ENCODE measurements around the gene NEK1.
"Not testable (repeated sequence)": the region's sequence is repeated elsewhere in the genome, so short reads cannot be mapped to it uniquely, and the experiment has no call there.

The NEK1 gene

GRCh38 chr4:169601016-169601771 lies 11.2 kb downstream of the NEK1 start:
- DNase-seq, result no peak

- DNase-seq, result no peak
Observed at GRCh38 chr4:169594560-169595195, 17.7 kb downstream of the NEK1 start.

- no peak for DNase-seq
Observed at GRCh38 chr4:169593050-169593560, 19.3 kb downstream of the NEK1 start.

- DNase-seq, result no peak
Observed at GRCh38 chr4:169583563-169583962, 28.8 kb downstream of the NEK1 start.

GRCh38 chr4:169582706-169583105 lies 29.7 kb downstream of the NEK1 start:
- DNase-seq, result peak; percentile 15

GRCh38 chr4:169582203-169582602 lies 30.2 kb downstream of the NEK1 start:
- DNase-seq, result no peak

GRCh38 chr4:169573889-169574288 lies 38.5 kb downstream of the NEK1 start:
- no peak for DNase-seq

GRCh38 chr4:169571435-169571834 lies 40.9 kb downstream of the NEK1 start:
- DNase-seq, result no peak

- DNase-seq, result not testable (repeated sequence)
Observed at GRCh38 chr4:169571012-169571411, 41.4 kb downstream of the NEK1 start.

GRCh38 chr4:169570266-169570665 lies 42.1 kb downstream of the NEK1 start:
- DNase-seq, result not testable (repeated sequence)

- DNase-seq, result not testable (repeated sequence)
Observed at GRCh38 chr4:169569188-169569587, 43.2 kb downstream of the NEK1 start.

GRCh38 chr4:169567916-169568315 lies 44.5 kb downstream of the NEK1 start:
- no peak for DNase-seq

- peak; percentile 61 for DNase-seq
Observed at GRCh38 chr4:169566021-169566818, 46.2 kb downstream of the NEK1 start.

GRCh38 chr4:169565606-169566005 lies 46.8 kb downstream of the NEK1 start:
- no peak for DNase-seq

GRCh38 chr4:169557061-169557636 lies 55.2 kb downstream of the NEK1 start:
- DNase-seq, result no peak

GRCh38 chr4:169546548-169546947 lies 65.8 kb downstream of the NEK1 start:
- DNase-seq, result not testable (repeated sequence)

- no peak for DNase-seq
Observed at GRCh38 chr4:169540774-169541173, 71.6 kb downstream of the NEK1 start.

GRCh38 chr4:169530048-169530447 lies 82.3 kb downstream of the NEK1 start:
- DNase-seq, result no peak

GRCh38 chr4:169523796-169524195 lies 88.6 kb downstream of the NEK1 start:
- no peak for DNase-seq

GRCh38 chr4:169510617-169511016 lies 101.8 kb downstream of the NEK1 start:
- no peak for DNase-seq

GRCh38 chr4:169506903-169507302 lies 105.5 kb downstream of the NEK1 start:
- no peak for DNase-seq

GRCh38 chr4:169499907-169500306 lies 112.5 kb downstream of the NEK1 start:
- not testable (repeated sequence) for DNase-seq

- DNase-seq, result not testable (repeated sequence)
Observed at GRCh38 chr4:169494234-169494633, 118.1 kb downstream of the NEK1 start.

Data from fibroblast of skin of scalp (primary cell).